K562 (cell line): ENCODE measurements around the gene NAT9. TPM values are rescaled to one million over a fixed set of nuclear protein-coding genes. Genes with fewer than 3 reads are reported as not detected.

Experiments
- ATAC-seq: fragments of 200-7000 bp; cut with Tn5 transposase; 3 replicates; pipeline ENCODE4 v1.9.1; 2020; ENCODE audit warnings: moderate library complexity
- BruUV-seq: library from RNA; stranded (reverse); fragments of 400-500 nt; replicated peaks from 2 replicates; lab custom pipeline; 2021; lab: Mats Ljungman, UMichigan
- CTCF ChIA-PET: fragments of 300-600 bp; formaldehyde crosslinking; extraction: SDS; loops from one replicate; lab custom pipeline; 2021; ENCODE audit warnings: low intra/inter-chr PET ratio; lab: Yijun Ruan, JAX
- POLR2A ChIA-PET: fragments of 300-600, 350-650 bp; sonication (Branson Sonifier 250); formaldehyde crosslinking; extraction: SDS; loops from one replicate; lab custom pipeline; 2021; ENCODE audit warnings: antibody characterized with exemption, inconsistent platforms; lab: Yijun Ruan, JAX
- DNase-seq, 4 experiments: peaks; one replicate each; pipeline versions ENCODE4 v3.0.0 to v3.0.0-alpha.2; 2011 to 2018; ENCODE audit warnings: low spot score in 3 of 4, mixed read lengths in 3 of 4; ENCODE audit errors: extremely low read depth in 1 of 4
- FAIRE-seq: peaks from 2 replicates; lab custom pipeline; 2011; peaks lifted over from hg19 to GRCh38; lab: Jason Lieb, UNC
- H2AFZ ChIP-seq: 2 replicates; pipeline ENCODE4 v1.6.0; 2011; ENCODE audit warnings: low read depth, low read length, control low read depth, inconsistent platforms
- H3K27ac ChIP-seq: fragments of 200-600 bp; 3 replicates; pipeline ENCODE4 v1.8.0; 2011; ENCODE audit warnings: low read depth, mild to moderate bottlenecking, control low read depth, inconsistent platforms, low read length, moderate library complexity, mixed read lengths; ENCODE audit errors: extremely low read depth
- H3K27me3 ChIP-seq, 2 experiments: fragments of 300-600 bp in 1 of 2; 2 replicates in 1 of 2; 3 replicates in 1 of 2; pipeline versions ENCODE4 v1.6.0 to v1.8.0; 2011; ENCODE audit warnings: inconsistent platforms in 2 of 2, low read length in 2 of 2, mild to moderate bottlenecking in 1 of 2, mixed read lengths in 1 of 2, moderate library complexity in 1 of 2; ENCODE audit not compliant: control insufficient read depth in 2 of 2, insufficient read depth in 2 of 2
- H3K36me3 ChIP-seq: fragments of 300-600 bp; 3 replicates; pipeline ENCODE4 v1.8.0; 2011; ENCODE audit warnings: mild to moderate bottlenecking, low read length, inconsistent platforms; ENCODE audit not compliant: control insufficient read depth, insufficient read depth
- H3K4me1 ChIP-seq, 2 experiments: fragments of 200-600 bp in 1 of 2; replicated peaks in 1 of 2; 2 replicates in 1 of 2; 3 replicates in 1 of 2; pipeline versions ENCODE4 v1.5.1 to v1.8.0; 2011; ENCODE audit warnings: inconsistent platforms in 2 of 2, low read length in 2 of 2, mild to moderate bottlenecking in 1 of 2, mixed read lengths in 1 of 2, moderate library complexity in 1 of 2; ENCODE audit not compliant: control insufficient read depth in 2 of 2, insufficient read depth in 2 of 2
- H3K4me2 ChIP-seq: 2 replicates; pipeline ENCODE4 v1.6.1; 2011; ENCODE audit warnings: low read length, control low read depth, inconsistent platforms, mixed read lengths; ENCODE audit not compliant: insufficient read depth
- H3K4me3 ChIP-seq: fragments of 200-600 bp; sonication (generic), shearing (Covaris generic); 2 replicates; pipeline ENCODE4 v1.5.1; 2016; ENCODE audit warnings: control low read depth, inconsistent platforms
- H3K79me2 ChIP-seq: fragments of 200-600 bp; 3 replicates; pipeline ENCODE4 v1.8.0; 2011; ENCODE audit warnings: low read length, inconsistent platforms; ENCODE audit not compliant: control insufficient read depth, insufficient read depth
- H3K9ac ChIP-seq, 2 experiments: 2 replicates each; pipeline versions ENCODE4 v1.6.0 to v1.6.1; 2011; ENCODE audit warnings: low read depth in 2 of 2, low read length in 2 of 2, control low read depth in 1 of 2, inconsistent platforms in 1 of 2, mild to moderate bottlenecking in 1 of 2, mixed read lengths in 1 of 2; ENCODE audit not compliant: insufficient read depth in 1 of 2
- H3K9me1 ChIP-seq: one replicate; pipeline ENCODE4 v1.6.0; 2011; ENCODE audit warnings: inconsistent platforms, mild to moderate bottlenecking, low read length, moderate library complexity; ENCODE audit not compliant: control insufficient read depth, insufficient read depth
- H3K9me3 ChIP-seq: replicated peaks from 2 replicates; pipeline ENCODE4 v1.5.1; 2011; ENCODE audit warnings: low read depth, low read length, inconsistent platforms; ENCODE audit not compliant: control insufficient read depth, insufficient read depth
- H4K20me1 ChIP-seq: replicated peaks from 2 replicates; pipeline ENCODE4 v1.6.1; 2011; ENCODE audit warnings: low read length, inconsistent platforms, mixed read lengths; ENCODE audit not compliant: control insufficient read depth, insufficient read depth
- C11orf30 ChIP-seq: fragments of 450-650 bp; IDR thresholded peaks from 2 replicates; pipeline ENCODE4 v1.6.1; 2016; ENCODE audit warnings: low read depth, mild to moderate bottlenecking
- HDAC3 ChIP-seq: fragments of 450-650 bp; IDR thresholded peaks from 2 replicates; pipeline ENCODE4 v1.6.1; 2018; ENCODE audit warnings: borderline replicate concordance, mild to moderate bottlenecking, moderate library complexity; ENCODE audit not compliant: partially characterized antibody
- MAFG ChIP-seq: fragments of 450-650 bp; conservative IDR thresholded peaks from 2 replicates; pipeline ENCODE4 v1.6.1; 2016; ENCODE audit warnings: missing genetic modification characterization, missing compliant biosample characterization
- MAFK ChIP-seq: IDR thresholded peaks from 2 replicates; pipeline ENCODE4 v1.6.1; 2011; ENCODE audit warnings: low read length, improper control_type of control experiment
- NFE2 ChIP-seq: IDR thresholded peaks from 2 replicates; pipeline ENCODE4 v1.6.1; 2014; ENCODE audit warnings: antibody characterized with exemption, low read depth
- SRSF9 ChIP-seq: fragments of 200-400 bp; formaldehyde crosslinking; IDR thresholded peaks from 2 replicates; pipeline ENCODE4 v1.6.1; 2017; ENCODE audit warnings: low read depth, low read length, borderline replicate concordance
- TFAP4 ChIP-seq: sonication (generic); formaldehyde crosslinking; IDR thresholded peaks from 2 replicates; pipeline ENCODE4 v1.8.0; 2022; ENCODE audit warnings: missing genetic modification reagents, mild to moderate bottlenecking, moderate library complexity, borderline replicate concordance
- ZBTB8A ChIP-seq: fragments of 450-650 bp; IDR thresholded peaks from 2 replicates; pipeline ENCODE4 v1.6.1; 2018; ENCODE audit warnings: mild to moderate bottlenecking, moderate library complexity; ENCODE audit not compliant: partially characterized antibody
- ZFP30 ChIP-seq: fragments of 250-450 bp; sonication (Bioruptor Pico); IDR thresholded peaks from 2 replicates; pipeline ENCODE4 v1.8.0; 2022; ENCODE audit warnings: moderate library complexity, mild to moderate bottlenecking, inconsistent platforms, borderline replicate concordance
- ZNF316 ChIP-seq: fragments of 450-650 bp; IDR thresholded peaks from 2 replicates; pipeline ENCODE4 v1.6.1; 2016
- WGBS: fragments of 100-300 bp; shearing (Covaris generic); methylation state at CpG from one replicate; pipeline ENCODE4 v1.1.6; 2016; ENCODE audit warnings: low coverage, mixed read lengths; ENCODE audit not compliant: insufficient coverage; ENCODE audit errors: missing lambda C conversion rate; 5-methylcytosine and 5-hydroxymethylcytosine counted together
- in situ Hi-C: fragments of 300-500 bp; cut with MboI; formaldehyde crosslinking; loops from 4 replicates; pipeline ENCODE4 v1.15.0; 2018; ENCODE audit warnings: inconsistent platforms, mixed read lengths
- intact Hi-C: fragments of 100-400 bp; cut with micrococcal nuclease; formaldehyde crosslinking; loops from 2 replicates; pipeline ENCODE4 v1.14.2; 2022
- polyA plus RNA-seq, 8 experiments: library from polyadenylated mRNA; depleted of rRNA in 4 of 8; stranded (reverse) in 5 of 8; unstranded in 3 of 8; fragments of >200 nt; fragmentation: Nextera tagmentation in 2 of 8; fragmentation: Illumina TruSeq in 1 of 8; extraction: Ambion mirVana in 2 of 8; extraction: Trizol in 1 of 8; gene quantifications; 2 replicates each; pipeline versions ENCODE4 v1.2.1 to v1.2.3, GENCODE V29; 2011 to 2014; ENCODE audit warnings: inconsistent platforms in 1 of 8, missing spikeins in 1 of 8
- total RNA-seq, 7 experiments: library from RNA; depleted of rRNA in 6 of 7; stranded (reverse); fragments of >200 nt in 6 of 7; fragmentation: Illumina TruSeq in 2 of 7; extraction: Trizol in 2 of 7; gene quantifications; 2 replicates each; pipeline versions ENCODE4 v1.2.1 to v1.2.3, GENCODE V29; 2011 to 2021; ENCODE audit warnings: low replicate concordance in 1 of 7

NAT9 gene
- total and polyA plus RNA-seq, 9 of the 15 experiments (the other 6 are each of a cell fraction or from before 2014, with no cell fraction given) = 4.2 to 63.6 (median 40.8) TPM

DNA sequence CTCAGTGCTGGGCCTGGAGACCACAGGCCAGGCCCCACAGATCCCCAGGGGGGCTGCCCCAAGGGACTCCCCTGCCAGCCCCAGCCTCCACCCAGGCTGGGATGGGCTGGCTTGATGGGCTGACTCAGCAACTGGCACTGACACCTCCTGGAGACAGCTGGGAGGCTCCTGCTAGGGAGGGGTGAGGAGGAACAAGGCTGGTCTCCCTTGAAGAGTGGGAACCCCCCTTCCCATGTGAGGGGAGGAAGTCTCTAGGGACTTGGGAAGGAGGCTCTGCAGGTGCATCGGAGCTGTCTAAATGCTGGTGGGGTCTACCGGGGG is 17.3 kb downstream of the NAT9 start:
- H3K27ac ChIP-seq = no peak overlapping the region
- 100% methylated on average over 2 of the region's 2 CpGs for whole genome bisulfite sequencing
- peaks cover 64% of the 10 kb centered on the region for H3K79me2 ChIP-seq
- H3K4me1 ChIP-seq = peaks cover 37 to 72% of the 10 kb centered on the region in 2 experiments
- no peaks in the 10 kb centered on the region for H3K9me3 ChIP-seq
- in situ Hi-C loops (no loop called here), intact Hi-C loops (no loop called here)
- H2AFZ ChIP-seq = no peak overlapping the region
- peak overlapping the region in 1 of 2 experiments; percentile 70; a peak in 2 of 4 replicates for H3K9ac ChIP-seq
- peaks cover 31% of the 10 kb centered on the region; the same call in 1 of the 2 replicates for H4K20me1 ChIP-seq
- ChIA-PET CTCF (no interaction called here), POLR2A (interaction anchor here (0.8 to 2.7 kb wide), 4 partner anchors 9 to 17 kb away, joined by 3 to 22 read pairs (median 4); no protein-coding TSS in a partner anchor)
- H3K9me1 ChIP-seq = peaks cover 27% of the 10 kb centered on the region
- TF ChIP-seq ZBTB8A = no peak
- TF ChIP-seq NFE2 = peak; percentile 58; the same call in 1 of the 2 replicates
- peak; percentile 61; the same call in 1 of the 2 replicates for TF ChIP-seq TFAP4 (CRISPR knock-in tag)
- peak; percentile 89 for TF ChIP-seq ZNF316
- TF ChIP-seq ZFP30 (CRISPR knock-in tag) = no peak
- peak; percentile 74 for TF ChIP-seq MAFG (tag)
- no peak for TF ChIP-seq SRSF9
- peak; percentile 88 for TF ChIP-seq C11orf30
- peak; percentile 71 for TF ChIP-seq MAFK
- TF ChIP-seq HDAC3 = no peak
- DNase-seq (peak in 1 of 4 experiments; percentile 49), ATAC-seq (peak; percentile 11; the same call in 1 of the 3 replicates), FAIRE-seq (no peak)
- no peak overlapping the region for H3K4me2 ChIP-seq
- no peaks in the 10 kb centered on the region for H3K27me3 ChIP-seq
- H3K4me3 ChIP-seq = no peak overlapping the region
- H3K36me3 ChIP-seq = peaks cover 9% of the 10 kb centered on the region; the same call in 2 of the 3 replicates
- no TSS peak for BruUV-seq
